NCI-H446 (cell line): ENCODE results near the gene TET3.

Experiments used
- DNase-seq, 2 experiments: peaks; one replicate each; lab custom pipeline; 2025; lab: John Stamatoyannopoulos, UW

TET3 gene

GRCh38 chr2:74031221-74031620 is 46.5 kb downstream of the TET3 start:
- DNase-seq = no peak

- no peak for DNase-seq
Observed at GRCh38 chr2:74031959-74032287, 47.2 kb downstream of the TET3 start.

DNA sequence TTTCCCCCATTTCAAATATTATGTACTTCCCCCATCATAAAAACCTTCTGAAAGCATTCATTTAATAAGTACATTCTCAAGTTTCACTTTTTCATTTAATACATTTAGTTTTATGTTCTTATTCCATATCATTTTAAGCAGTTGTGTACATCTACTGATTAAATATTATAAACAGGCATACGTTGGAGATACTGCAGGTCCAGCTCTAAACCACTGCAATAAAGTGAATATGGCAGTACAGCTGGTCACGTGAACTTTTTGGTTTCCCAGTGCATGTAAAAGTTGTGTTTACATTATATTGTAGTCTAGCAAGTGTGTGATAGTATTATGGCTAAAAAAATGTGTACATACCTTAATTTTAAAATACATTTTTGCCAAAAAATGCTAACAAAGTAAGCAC is 48.7 kb downstream of the TET3 start:
- no peak for DNase-seq
